ENCODE results near the gene APOD. TPM values are rescaled to one million over a fixed set of nuclear protein-coding genes. Genes with fewer than 3 reads are reported as not detected.
"Not testable (repeated sequence)": the region's sequence is repeated elsewhere in the genome, so short reads cannot be mapped to it uniquely, and the experiment has no call there.

Gene APOD
- total RNA-seq, 6 experiments from 2014 or later = 0.29 to 5.6 (median 0.41) TPM

DNA sequence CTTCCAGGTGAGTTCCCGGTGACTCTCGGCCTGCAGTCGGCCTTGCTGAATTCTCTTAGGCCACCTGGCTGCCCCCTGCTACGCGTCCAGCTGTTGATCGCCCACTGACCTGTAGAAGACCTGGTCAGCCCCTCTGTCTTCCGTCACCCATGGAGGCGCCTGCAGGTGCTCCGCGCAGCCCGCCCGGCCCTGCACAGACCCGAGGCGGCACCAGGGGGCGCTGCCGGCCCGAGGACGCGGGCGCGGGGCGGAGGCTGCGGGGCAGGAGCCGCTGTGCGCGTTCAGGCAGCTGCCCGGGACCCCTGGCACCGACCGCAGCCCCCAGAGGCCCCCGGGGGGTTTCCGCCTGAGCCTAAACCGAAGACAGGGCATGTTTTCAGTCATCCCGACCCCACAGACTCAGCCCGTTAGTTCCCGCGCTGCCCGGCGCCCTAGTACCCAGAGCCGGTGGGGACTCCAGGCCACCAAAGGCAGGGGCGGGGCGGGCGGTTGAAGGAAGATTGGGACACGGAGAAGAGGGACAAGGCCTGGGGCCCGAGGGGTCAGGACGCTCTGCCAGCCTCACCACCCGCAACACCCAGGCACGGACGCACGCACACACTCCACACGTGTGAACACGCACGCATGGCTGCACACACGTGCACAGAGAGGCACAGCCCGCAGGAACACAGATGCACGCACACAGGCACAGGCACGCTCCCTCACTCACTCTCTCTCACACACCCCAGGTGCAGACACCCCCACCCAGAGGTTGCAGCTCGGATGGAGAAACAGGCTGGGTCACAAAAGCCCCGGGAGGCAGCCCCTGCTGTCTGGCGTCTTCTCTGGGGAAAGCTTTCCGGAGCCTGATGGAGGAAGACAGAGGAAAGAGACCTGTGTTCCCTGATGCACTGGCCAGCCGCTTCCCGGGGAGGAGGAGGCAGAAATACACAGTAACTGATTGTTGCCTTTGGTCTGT is 41.1 kb upstream of the APOD start:
- H3K4me1 ChIP-seq; H3K36me3 ChIP-seq; DNase-seq; intact Hi-C loops (cut with DNase I); H3K27ac ChIP-seq; H3K27me3 ChIP-seq; H3K9me3 ChIP-seq: not testable (repeated sequence)
- peak overlapping the region in 1 of 3 donors; percentile 4 for H3K4me3 ChIP-seq
- WGBS (ENCODE audit: insufficient coverage, low coverage, low lambda C conversion rate, missing lambda C conversion rate) = 8% methylated on average over 7 of the region's 62 CpGs
- ATAC-seq = peak; percentile 78 to 86 (median 82)

DNA sequence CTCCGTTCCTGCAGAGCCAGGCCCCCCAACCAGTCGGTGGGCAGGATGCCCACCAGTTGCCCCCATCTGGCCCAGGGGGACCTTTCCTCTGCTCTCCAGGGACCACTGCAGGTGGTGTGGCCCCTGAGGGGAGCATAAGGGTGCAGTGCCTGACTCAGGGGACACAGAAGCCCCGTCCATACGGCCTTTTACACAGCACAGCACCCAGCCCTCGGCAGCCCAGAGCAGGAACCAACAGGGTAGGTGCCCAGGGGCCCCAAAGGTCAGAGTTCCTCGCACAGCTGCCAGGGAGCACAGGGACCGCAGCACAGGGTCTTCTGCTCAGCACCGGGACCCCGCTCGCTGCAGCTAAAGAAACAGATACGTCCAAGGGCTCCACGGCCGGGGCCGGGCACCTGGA is 40.4 kb upstream of the APOD start:
- H3K27me3 ChIP-seq; H3K9me3 ChIP-seq; DNase-seq; intact Hi-C loops (cut with DNase I); H3K4me3 ChIP-seq; H3K4me1 ChIP-seq; H3K27ac ChIP-seq; H3K36me3 ChIP-seq: not testable (repeated sequence)
- ATAC-seq = peak in 2 of 4 donors; percentile 2 to 4
- WGBS (ENCODE audit: insufficient coverage, low coverage, low lambda C conversion rate, missing lambda C conversion rate) = no CpG with 5 or more reads among the region's 14 CpGs

GRCh38 chr3:195623217-195623965 is 39.7 kb upstream of the APOD start:
- H3K27me3 ChIP-seq; H3K4me3 ChIP-seq; DNase-seq; ATAC-seq; intact Hi-C loops (cut with DNase I); H3K27ac ChIP-seq; H3K9me3 ChIP-seq; H3K4me1 ChIP-seq; H3K36me3 ChIP-seq: not testable (repeated sequence)
- WGBS (ENCODE audit: insufficient coverage, low coverage, low lambda C conversion rate, missing lambda C conversion rate) = no CpG with 5 or more reads among the region's 26 CpGs

GRCh38 chr3:195622523-195623170 is 38.9 kb upstream of the APOD start:
- WGBS (ENCODE audit: insufficient coverage, low coverage, low lambda C conversion rate, missing lambda C conversion rate) = 20% methylated on average over 1 of the region's 17 CpGs
- DNase-seq = not testable (repeated sequence)

DNA sequence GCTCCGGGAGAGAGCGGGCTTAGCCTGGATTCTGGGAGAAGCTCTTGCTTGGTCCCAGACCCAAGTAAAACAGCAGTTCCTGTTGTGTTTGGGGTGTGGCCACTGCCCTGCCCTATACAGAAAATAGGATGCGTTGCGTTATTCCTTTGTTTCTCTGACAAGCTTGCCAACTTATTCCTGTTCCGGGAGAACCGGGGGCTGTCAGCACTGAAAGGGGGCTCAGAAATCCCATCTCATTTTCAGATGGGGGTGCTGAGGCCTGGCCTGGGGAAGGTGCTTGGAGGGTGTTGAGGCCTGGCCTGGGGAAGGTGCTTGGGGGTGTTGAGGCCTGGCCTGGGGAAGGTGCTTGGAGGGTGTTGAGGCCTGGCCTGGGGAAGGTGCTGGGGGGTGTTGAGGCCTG is 38.3 kb upstream of the APOD start:
- H3K27ac ChIP-seq; H3K36me3 ChIP-seq; DNase-seq; H3K27me3 ChIP-seq; intact Hi-C loops (cut with DNase I); ATAC-seq; H3K9me3 ChIP-seq; H3K4me3 ChIP-seq: not testable (repeated sequence)
- H3K4me1 ChIP-seq = peaks cover 0 to 11% (median 0%) of the 10 kb centered on the region in 4 donors
- WGBS (ENCODE audit: insufficient coverage, low coverage, low lambda C conversion rate, missing lambda C conversion rate) = 82% methylated on average over 4 of the region's 6 CpGs

More at GRCh38 chr3:195622523-195623170, 38.9 kb upstream of the APOD start:
- H3K36me3 ChIP-seq; intact Hi-C loops (cut with DNase I); H3K9me3 ChIP-seq; H3K27me3 ChIP-seq; H3K27ac ChIP-seq; H3K4me3 ChIP-seq: not testable (repeated sequence)
- peak in 2 of 4 donors; percentile 23 to 43 for ATAC-seq
- H3K4me1 ChIP-seq = peaks cover 0 to 11% (median 0%) of the 10 kb centered on the region in 4 donors

DNA sequence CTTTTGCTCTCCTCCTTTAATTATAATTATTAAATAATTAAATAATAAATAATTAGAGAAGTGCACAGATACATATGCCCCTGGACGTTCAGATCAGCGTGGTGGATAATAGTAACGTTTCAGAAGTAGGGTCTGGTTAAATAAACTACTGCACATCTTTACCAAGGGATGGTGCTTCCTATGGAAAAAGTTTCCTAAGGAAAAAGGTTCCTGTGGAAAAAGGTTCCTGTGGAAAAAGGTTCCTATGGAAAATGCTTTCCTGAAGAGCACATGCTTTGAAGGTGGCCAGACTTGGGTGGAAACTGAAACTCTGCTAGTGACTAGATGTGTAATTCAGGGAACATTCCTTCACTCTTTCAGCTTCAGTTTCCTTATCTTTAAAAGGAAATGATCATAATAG is 37.4 kb upstream of the APOD start:
- H3K36me3 ChIP-seq; ATAC-seq; DNase-seq; H3K27ac ChIP-seq; H3K4me3 ChIP-seq; intact Hi-C loops (cut with DNase I); H3K27me3 ChIP-seq; H3K9me3 ChIP-seq: not testable (repeated sequence)
- H3K4me1 ChIP-seq = peaks cover 0 to 11% (median 0%) of the 10 kb centered on the region in 4 donors
- WGBS (ENCODE audit: insufficient coverage, low coverage, low lambda C conversion rate, missing lambda C conversion rate) = 79% methylated on average over 3 of the region's 3 CpGs

DNA sequence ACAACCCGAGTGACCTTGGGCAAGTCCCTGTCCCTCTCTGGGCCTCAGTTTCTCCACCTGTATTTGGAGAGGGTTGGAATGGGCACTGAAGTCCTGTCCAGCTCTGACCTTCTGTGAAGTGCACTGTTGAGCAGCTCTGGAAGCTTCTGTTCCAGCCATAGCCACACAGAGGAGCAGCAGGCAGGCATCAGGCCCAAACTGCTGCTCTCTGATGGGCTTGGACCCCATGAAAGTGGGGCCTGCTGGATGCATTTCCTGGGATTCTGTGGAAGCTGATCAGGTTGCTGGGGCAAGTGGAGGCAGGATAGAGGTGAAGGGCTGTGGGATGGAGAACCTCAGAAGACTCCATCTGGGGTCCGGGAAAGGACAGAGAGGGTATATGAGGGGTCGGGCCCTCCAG is 36.7 kb upstream of the APOD start:
- ATAC-seq; H3K9me3 ChIP-seq; DNase-seq; H3K27ac ChIP-seq; H3K27me3 ChIP-seq; intact Hi-C loops (cut with DNase I); H3K36me3 ChIP-seq: not testable (repeated sequence)
- Histone ChIP-seq H3K4me1 (peaks cover 0 to 11% (median 0%) of the 10 kb centered on the region in 4 donors), H3K4me3 (peak overlapping the region in 1 of 3 donors; percentile 15)
- WGBS (ENCODE audit: insufficient coverage, low coverage, low lambda C conversion rate, missing lambda C conversion rate) = no CpG with 5 or more reads among the region's 3 CpGs

DNA sequence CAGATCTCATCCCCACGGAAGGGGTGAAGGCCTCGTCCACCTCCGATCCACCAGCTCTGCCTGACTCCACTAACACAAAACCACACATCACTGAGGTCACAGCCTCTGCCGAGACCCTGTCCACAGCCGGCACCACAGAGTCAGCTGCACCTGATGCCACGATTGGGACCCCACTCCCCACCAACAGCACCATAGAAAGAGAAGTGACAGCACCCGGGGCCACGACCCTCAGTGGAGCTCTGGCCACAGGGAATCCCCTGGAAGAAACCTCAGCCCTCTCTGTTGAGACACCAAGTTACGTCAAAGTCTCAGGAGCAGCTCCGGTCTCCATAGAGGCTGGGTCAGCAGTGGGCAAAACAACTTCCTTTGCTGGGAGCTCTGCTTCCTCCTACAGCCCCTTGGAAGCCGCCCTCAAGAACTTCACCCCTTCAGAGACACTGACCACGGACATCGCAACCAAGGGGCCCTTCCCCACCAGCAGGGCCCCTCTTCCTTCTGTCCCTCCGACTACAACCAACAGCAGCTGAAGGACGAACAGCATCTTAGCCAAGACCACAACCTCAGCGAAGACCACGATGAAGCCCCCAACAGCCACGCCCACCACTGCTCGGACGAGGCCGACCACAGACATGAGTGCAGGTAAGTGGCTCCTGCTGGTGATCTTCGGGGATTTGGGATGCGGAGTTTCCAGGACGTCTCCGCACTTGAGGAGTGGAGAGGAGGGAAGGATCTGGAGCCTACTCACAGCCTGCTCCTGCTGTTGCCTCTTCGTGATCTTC is 36.0 kb upstream of the APOD start:
- peak in 1 of 3 donors; percentile 58 for DNase-seq
- H3K27me3 ChIP-seq; intact Hi-C loops (cut with DNase I); ATAC-seq; H3K36me3 ChIP-seq; H3K27ac ChIP-seq; H3K4me3 ChIP-seq; H3K9me3 ChIP-seq: not testable (repeated sequence)
- peaks cover 0 to 11% (median 0%) of the 10 kb centered on the region in 4 donors for H3K4me1 ChIP-seq
- WGBS (ENCODE audit: insufficient coverage, low coverage, low lambda C conversion rate, missing lambda C conversion rate) = 73% methylated on average over 7 of the region's 26 CpGs

- intact Hi-C loops (cut with DNase I); H3K27me3 ChIP-seq; H3K9me3 ChIP-seq; H3K36me3 ChIP-seq: not testable (repeated sequence)
- peak; percentile 2 to 26 (median 14) for ATAC-seq
- peak overlapping the region; percentile 2 to 34 (median 14) for H3K4me3 ChIP-seq
- peak; percentile 41 to 68 (median 51) for DNase-seq
- WGBS (ENCODE audit: insufficient coverage, low coverage, low lambda C conversion rate, missing lambda C conversion rate) = 98% methylated on average over 7 of the region's 28 CpGs
- H3K4me1 ChIP-seq = peaks cover 0 to 11% (median 0%) of the 10 kb centered on the region in 4 donors
- peak overlapping the region in 1 of 3 donors; percentile 44 for H3K27ac ChIP-seq
These were observed 34.3 kb upstream of the APOD start for GRCh38 chr3:195617784-195618659.
